HEK293T (cell line): Measurements from ENCODE around the gene LCN15.

ENCODE experiments used
- CTCF ChIA-PET: fragments of 350-600 bp; formaldehyde crosslinking; extraction: SDS; loops from one replicate; lab custom pipeline; 2021; ENCODE audit warnings: antibody characterized with exemption, inconsistent platforms; lab: Yijun Ruan, JAX
- POLR2A ChIA-PET: fragments of 350-600 bp; formaldehyde crosslinking; extraction: SDS; loops from one replicate; lab custom pipeline; 2020; ENCODE audit warnings: antibody characterized with exemption, inconsistent platforms; lab: Yijun Ruan, JAX
- DNase-seq: peaks from one replicate; pipeline ENCODE4 v3.0.0; 2012; ENCODE audit warnings: mixed read lengths; ENCODE audit errors: extremely low spot score
- ARNT ChIP-seq: fragments of 450-650 bp; IDR thresholded peaks from 2 replicates; pipeline ENCODE4 v1.6.1; 2017; ENCODE audit warnings: mild to moderate bottlenecking
- BHLHE40 ChIP-seq: fragments of 450-650 bp; IDR thresholded peaks from 2 replicates; pipeline ENCODE4 v1.6.1; 2016; ENCODE audit warnings: mild to moderate bottlenecking, moderate library complexity, borderline replicate concordance
- CTBP1 ChIP-seq: fragments of 450-650 bp; IDR thresholded peaks from 2 replicates; pipeline ENCODE4 v1.6.1; 2016; ENCODE audit warnings: borderline replicate concordance
- ELF4 ChIP-seq: fragments of 450-650 bp; IDR thresholded peaks from 2 replicates; pipeline ENCODE4 v1.6.1; 2017; ENCODE audit warnings: antibody characterized with exemption
- FOXA1 ChIP-seq: fragments of 450-650 bp; IDR thresholded peaks from 2 replicates; pipeline ENCODE4 v1.6.1; 2016; ENCODE audit warnings: mild to moderate bottlenecking
- FOXK2 ChIP-seq: fragments of 450-650 bp; IDR thresholded peaks from 2 replicates; pipeline ENCODE4 v1.6.1; 2016; ENCODE audit warnings: mild to moderate bottlenecking
- FOXM1 ChIP-seq: fragments of 450-650 bp; IDR thresholded peaks from 2 replicates; pipeline ENCODE4 v1.6.1; 2017; ENCODE audit warnings: mild to moderate bottlenecking, borderline replicate concordance
- HDGF ChIP-seq: fragments of 450-650 bp; IDR thresholded peaks from 2 replicates; pipeline ENCODE4 v1.6.1; 2017; ENCODE audit warnings: antibody characterized with exemption, borderline replicate concordance
- L3MBTL2 ChIP-seq: fragments of 450-650 bp; conservative IDR thresholded peaks from 2 replicates; pipeline ENCODE4 v1.6.1; 2016; ENCODE audit warnings: mild to moderate bottlenecking
- LEF1 ChIP-seq: fragments of 450-650 bp; IDR thresholded peaks from 2 replicates; pipeline ENCODE4 v1.6.1; 2017; ENCODE audit warnings: mild to moderate bottlenecking, borderline replicate concordance
- NFRKB ChIP-seq: fragments of 450-650 bp; IDR thresholded peaks from 2 replicates; pipeline ENCODE4 v1.6.1; 2016; ENCODE audit warnings: mild to moderate bottlenecking, moderate library complexity
- PKNOX1 ChIP-seq: fragments of 450-650 bp; IDR thresholded peaks from 2 replicates; pipeline ENCODE4 v1.6.1; 2016
- SP1 ChIP-seq: fragments of 450-650 bp; IDR thresholded peaks from 2 replicates; pipeline ENCODE4 v1.6.1; 2017
- SUZ12 ChIP-seq: fragments of 450-650 bp; IDR thresholded peaks from 2 replicates; pipeline ENCODE4 v1.6.1; 2016; ENCODE audit warnings: mild to moderate bottlenecking
- TARDBP ChIP-seq: fragments of 450-650 bp; IDR thresholded peaks from 2 replicates; pipeline ENCODE4 v1.6.1; 2016
- ZNF384 ChIP-seq: fragments of 450-650 bp; IDR thresholded peaks from 2 replicates; pipeline ENCODE4 v1.6.1; 2016

The LCN15 gene

DNA sequence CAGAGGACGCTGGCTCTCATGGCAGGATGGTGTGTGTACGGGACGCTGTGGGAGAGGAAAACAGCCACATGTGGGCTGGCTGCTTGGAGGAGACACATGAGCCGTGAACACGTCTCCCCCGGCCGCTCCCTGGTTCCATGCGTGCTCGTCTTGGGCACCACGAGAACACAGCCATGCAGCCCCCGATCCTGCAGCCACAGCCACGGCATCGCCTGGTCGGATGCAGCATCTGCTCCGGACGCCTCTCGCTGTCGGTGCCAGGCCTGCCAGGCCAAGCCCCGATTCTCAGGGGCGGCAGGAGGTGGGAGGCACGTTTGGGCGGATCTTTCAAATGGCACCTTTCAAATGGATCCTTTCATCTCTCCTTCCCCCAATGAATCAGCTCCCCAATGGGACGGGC lies 24.8 kb downstream of the LCN15 start:
- DNase-seq: no peak
- TF ChIP-seq BHLHE40: no peak
- TF ChIP-seq HDGF: no peak
- no peak for TF ChIP-seq LEF1
- CTCF ChIA-PET: no interaction called here
- POLR2A ChIA-PET: no interaction called here

- no peak for DNase-seq
- TF ChIP-seq HDGF (no peak), NFRKB (no peak), SP1 (no peak), FOXA1 (no peak), ARNT (no peak), FOXK2 (no peak), PKNOX1 (no peak), L3MBTL2 (no peak)
- ChIA-PET CTCF (no interaction called here), POLR2A (no interaction called here)
Measured at GRCh38 chr9:136738960-136739359, 25.4 kb downstream of the LCN15 start.

- TF ChIP-seq FOXK2: no peak
- TF ChIP-seq L3MBTL2: no peak
- TF ChIP-seq ELF4: no peak
- no peak for TF ChIP-seq ARNT
- TF ChIP-seq TARDBP: no peak
- TF ChIP-seq CTBP1: no peak
- no peak for TF ChIP-seq SUZ12
- no peak for TF ChIP-seq FOXA1
- TF ChIP-seq FOXM1: no peak
- no peak for TF ChIP-seq BHLHE40
- TF ChIP-seq PKNOX1: no peak
- TF ChIP-seq LEF1: no peak
- no peak for TF ChIP-seq SP1
- no peak for TF ChIP-seq HDGF
- no peak for TF ChIP-seq NFRKB
- TF ChIP-seq ZNF384: no peak
- ChIA-PET CTCF (interaction anchor here (0.6 kb wide), 1 partner anchor 142 kb away, joined by 4 read pairs; no protein-coding TSS in a partner anchor), POLR2A (no interaction called here)
- DNase-seq: no peak
Measured at GRCh38 chr9:136735812-136736480, 28.4 kb downstream of the LCN15 start.

DNA sequence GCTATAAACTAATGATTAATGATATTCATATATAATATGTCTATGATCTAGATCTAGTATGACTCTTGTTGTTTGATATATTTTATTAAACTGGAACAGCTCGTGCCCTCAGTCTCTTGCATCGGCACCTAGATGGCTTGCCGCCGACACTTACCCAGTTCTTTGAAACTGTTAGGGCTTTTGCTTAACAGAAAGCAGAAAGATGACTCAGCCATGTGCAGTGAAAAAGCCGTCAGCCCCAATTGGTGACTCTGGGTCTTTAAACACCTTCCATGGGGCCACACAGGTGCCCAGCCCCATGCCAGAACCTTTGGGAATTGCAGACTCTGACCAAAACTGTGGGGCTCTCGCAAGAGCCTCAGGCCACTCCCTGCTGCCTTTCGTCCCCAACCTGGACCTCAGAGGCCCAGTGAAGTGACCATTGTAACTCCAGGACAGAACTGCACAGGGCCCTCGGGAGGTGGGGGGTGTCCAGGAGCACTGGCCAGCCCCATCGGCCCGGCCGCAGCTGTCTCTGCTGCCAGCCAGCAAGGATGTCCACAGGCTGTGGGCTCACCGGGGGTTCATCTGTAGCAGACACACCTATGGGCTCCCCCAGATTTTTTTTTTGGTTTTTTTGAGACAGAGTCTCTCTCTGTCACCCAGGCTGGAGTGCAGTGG lies 29.4 kb downstream of the LCN15 start:
- ChIA-PET POLR2A (no interaction called here), CTCF (no interaction called here)
- no peak for TF ChIP-seq PKNOX1
- TF ChIP-seq L3MBTL2: no peak
- TF ChIP-seq SP1: no peak
- TF ChIP-seq CTBP1: no peak
- no peak for TF ChIP-seq TARDBP
- no peak for TF ChIP-seq ARNT
- no peak for DNase-seq

GRCh38 chr9:136733611-136734010 lies 30.7 kb downstream of the LCN15 start:
- no peak for TF ChIP-seq TARDBP
- no peak for TF ChIP-seq PKNOX1
- TF ChIP-seq FOXA1: no peak
- TF ChIP-seq CTBP1: no peak
- TF ChIP-seq ARNT: no peak
- no peak for TF ChIP-seq FOXM1
- TF ChIP-seq ZNF384: no peak
- no peak for TF ChIP-seq SP1
- TF ChIP-seq LEF1: no peak
- no peak for TF ChIP-seq BHLHE40
- no peak for TF ChIP-seq NFRKB
- TF ChIP-seq SUZ12: no peak
- TF ChIP-seq L3MBTL2: no peak
- TF ChIP-seq HDGF: no peak
- TF ChIP-seq FOXK2: no peak
- ChIA-PET POLR2A (no interaction called here), CTCF (no interaction called here)
- DNase-seq: no peak

DNA sequence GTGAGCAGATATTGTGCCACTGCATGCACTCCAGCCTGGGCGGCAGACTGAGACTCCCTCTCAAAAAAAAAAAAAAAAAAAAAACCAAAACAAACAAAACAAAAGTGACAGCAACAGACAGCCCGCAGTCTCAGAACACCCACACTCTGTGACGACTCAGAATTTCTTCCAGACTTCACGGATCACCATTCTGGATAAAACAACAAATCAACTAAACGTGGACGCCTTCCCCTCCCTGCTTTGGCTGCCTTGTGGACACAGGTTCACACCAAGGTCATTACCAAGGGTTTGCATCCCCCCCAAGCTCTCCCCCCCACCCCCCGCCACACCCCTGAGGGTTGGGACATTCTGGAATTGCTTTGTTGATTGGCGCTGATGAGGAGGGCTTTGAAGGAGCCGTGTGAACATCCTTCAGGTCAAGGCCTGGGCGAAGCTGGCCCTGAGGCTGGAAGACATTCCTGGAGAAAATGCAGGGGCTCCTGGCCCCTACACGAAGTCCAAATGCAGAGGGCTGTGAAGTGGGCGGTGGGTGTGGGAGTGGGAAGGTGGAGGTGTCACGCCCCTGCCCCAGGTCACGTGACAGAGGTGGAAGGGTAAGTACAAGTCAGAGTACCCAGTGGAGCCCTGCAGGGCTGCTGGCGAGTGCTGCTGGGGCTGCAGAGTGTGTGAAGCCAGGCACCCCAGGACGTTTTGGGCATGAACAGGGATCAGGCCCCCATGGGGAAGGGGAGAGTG lies 31.7 kb downstream of the LCN15 start:
- no peak for TF ChIP-seq FOXM1
- TF ChIP-seq FOXK2: no peak
- TF ChIP-seq NFRKB: no peak
- no peak for TF ChIP-seq BHLHE40
- no peak for TF ChIP-seq ZNF384
- no peak for TF ChIP-seq SUZ12
- no peak for TF ChIP-seq PKNOX1
- no peak for TF ChIP-seq ELF4
- TF ChIP-seq CTBP1: no peak
- TF ChIP-seq FOXA1: no peak
- TF ChIP-seq HDGF: no peak
- TF ChIP-seq TARDBP: no peak
- no peak for TF ChIP-seq L3MBTL2
- no peak for TF ChIP-seq LEF1
- no peak for TF ChIP-seq SP1
- no peak for TF ChIP-seq ARNT
- POLR2A ChIA-PET: no interaction called here
- DNase-seq: no peak
- CTCF ChIA-PET: interaction anchor here (0.7 kb wide), 1 partner anchor 25 kb away, joined by 4 read pairs; the partner anchor contains the start of gene LCN8
